GM18511 (cell line): ENCODE results near the gene MYOCD.
"Not testable (repeated sequence)": the region's sequence is repeated elsewhere in the genome, so short reads cannot be mapped to it uniquely, and the experiment has no call there.

ENCODE experiments used
- ATAC-seq: cut with Tn5 transposase; IDR thresholded peaks from one replicate; pipeline ENCODE4 v1.9.1; 2021; ENCODE audit warnings: mild to moderate bottlenecking, moderate library complexity; ENCODE audit not compliant: unreplicated experiment

Gene MYOCD

GRCh38 chr17:12665263-12666210, at the start of gene MYOCD:
MYOCD (plus strand) TSS chr17:12665890; CDS start chr17:12666189, 299 bp downstream.
- ATAC-seq, result no peak

- no peak for ATAC-seq
Observed at GRCh38 chr17:12616161-12616560, 49.5 kb upstream of the MYOCD start.

DNA sequence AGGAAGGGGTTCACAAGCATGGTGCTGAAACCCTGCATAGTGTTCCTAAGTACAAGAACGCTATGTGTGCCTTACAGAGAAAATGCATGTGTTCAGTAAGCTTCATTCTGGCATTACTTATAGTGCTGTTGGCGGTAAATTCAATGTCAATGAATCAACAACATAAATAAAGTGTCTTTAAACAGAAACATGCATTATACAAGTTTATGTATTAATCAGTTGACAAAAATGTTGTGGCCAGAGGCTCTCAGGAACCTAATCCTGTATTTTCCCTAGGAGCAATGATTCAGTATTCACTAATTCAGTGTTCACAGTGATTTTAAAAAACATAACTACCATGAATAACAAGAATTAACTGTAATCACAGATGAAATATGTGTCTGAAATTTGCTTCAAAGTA, 47.1 kb upstream of the MYOCD start:
- no peak for ATAC-seq

GRCh38 chr17:12619459-12620199, 46.1 kb upstream of the MYOCD start:
- ATAC-seq, result no peak

DNA sequence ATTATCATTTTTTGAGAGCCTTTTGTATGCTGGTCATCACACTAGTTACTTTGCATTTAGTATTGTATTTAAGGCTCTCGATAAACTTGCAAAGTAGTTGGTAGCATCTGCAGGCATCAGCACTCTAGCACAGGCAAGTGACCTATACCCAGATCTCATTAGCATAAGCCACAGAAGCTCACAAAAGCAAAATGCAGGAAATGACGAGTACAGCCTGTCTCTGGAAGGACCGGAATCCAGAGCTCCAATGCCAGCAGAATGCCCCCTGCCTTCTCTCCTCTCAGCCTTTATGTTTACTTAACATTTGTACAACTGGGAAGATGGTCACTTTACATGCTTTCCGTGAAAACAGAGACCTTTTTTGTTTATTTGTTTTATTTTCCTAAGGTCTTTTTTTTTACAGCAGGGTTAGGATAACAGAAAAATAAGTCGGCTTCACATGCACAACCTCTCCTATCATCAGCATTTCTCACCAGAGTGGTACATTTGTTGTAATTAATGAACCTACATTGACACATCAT, 45.4 kb upstream of the MYOCD start:
- no peak for ATAC-seq

DNA sequence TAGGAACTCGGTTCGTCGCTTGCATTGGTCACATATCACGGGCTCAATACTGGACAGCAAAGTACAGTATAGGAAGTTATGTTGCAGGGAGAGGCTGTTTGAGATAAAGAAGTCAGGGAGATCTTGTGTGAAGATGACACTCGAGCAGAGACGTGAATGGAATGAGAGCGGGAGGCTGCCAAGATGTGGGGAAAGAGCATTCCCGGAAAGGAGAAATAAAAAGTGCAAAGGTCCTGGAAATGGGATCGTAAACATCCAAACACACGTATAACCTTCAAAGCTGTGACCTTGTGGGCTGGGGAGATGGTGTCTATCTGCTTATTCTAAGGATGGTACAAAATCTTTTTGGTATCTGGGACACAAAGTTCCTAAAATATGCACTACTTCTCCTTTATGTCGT, 43.0 kb upstream of the MYOCD start:
- ATAC-seq, result no peak

- ATAC-seq, result no peak
Observed at GRCh38 chr17:12623220-12623848, 42.4 kb upstream of the MYOCD start.

GRCh38 chr17:12624211-12624610, 41.5 kb upstream of the MYOCD start:
- no peak for ATAC-seq

- no peak for ATAC-seq
Observed at GRCh38 chr17:12625092-12625491, 40.6 kb upstream of the MYOCD start.

GRCh38 chr17:12627177-12627629, 38.5 kb upstream of the MYOCD start:
- no peak for ATAC-seq

- ATAC-seq, result no peak
Observed at GRCh38 chr17:12627781-12628451, 37.8 kb upstream of the MYOCD start.

GRCh38 chr17:12631076-12631475, 34.6 kb upstream of the MYOCD start:
- no peak for ATAC-seq

DNA sequence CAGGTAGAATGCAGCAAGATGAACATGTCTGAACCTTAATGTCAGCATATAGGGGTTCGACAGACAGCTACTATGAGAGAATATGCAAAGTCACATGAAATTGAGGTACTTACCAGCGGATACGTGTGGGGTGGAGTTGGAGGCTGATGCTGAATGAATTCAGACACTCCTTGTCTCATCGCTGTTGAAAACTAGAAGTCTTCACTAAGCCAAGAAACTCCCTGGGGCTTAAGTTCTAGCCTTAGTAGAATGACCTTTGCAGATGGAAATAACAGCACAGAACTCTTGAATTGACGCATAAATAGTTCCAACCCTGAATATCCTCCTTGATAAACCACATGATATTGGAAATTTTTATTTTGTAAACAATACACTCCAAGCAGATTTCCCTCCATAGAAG, 32.9 kb upstream of the MYOCD start:
- no peak for ATAC-seq

GRCh38 chr17:12634789-12635414, 30.8 kb upstream of the MYOCD start:
- ATAC-seq, result no peak

- ATAC-seq, result not testable (repeated sequence)
Observed at GRCh38 chr17:12635996-12636395, 29.7 kb upstream of the MYOCD start.

GRCh38 chr17:12637015-12637414, 28.7 kb upstream of the MYOCD start:
- no peak for ATAC-seq

- no peak for ATAC-seq
Observed at GRCh38 chr17:12637745-12638651, 27.7 kb upstream of the MYOCD start.

DNA sequence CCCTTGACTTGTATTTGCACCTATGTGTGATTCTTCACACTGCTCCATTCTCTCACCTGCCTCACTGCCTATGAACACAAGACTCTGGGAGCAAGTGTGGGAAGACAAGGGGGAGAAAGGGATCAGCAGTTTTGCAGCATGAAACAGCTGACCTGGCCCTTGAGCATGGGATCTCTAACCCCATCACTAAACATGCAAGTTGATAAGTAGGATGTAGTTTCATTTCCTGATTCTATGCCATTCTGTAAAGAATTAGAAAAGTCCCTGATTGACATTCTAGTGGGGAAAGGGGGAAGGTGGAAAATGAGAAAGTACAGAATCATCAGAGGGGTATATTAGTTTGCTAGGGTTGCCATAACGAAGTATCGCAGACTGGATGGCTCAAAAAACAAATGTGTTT, 25.3 kb upstream of the MYOCD start:
- no peak for ATAC-seq

DNA sequence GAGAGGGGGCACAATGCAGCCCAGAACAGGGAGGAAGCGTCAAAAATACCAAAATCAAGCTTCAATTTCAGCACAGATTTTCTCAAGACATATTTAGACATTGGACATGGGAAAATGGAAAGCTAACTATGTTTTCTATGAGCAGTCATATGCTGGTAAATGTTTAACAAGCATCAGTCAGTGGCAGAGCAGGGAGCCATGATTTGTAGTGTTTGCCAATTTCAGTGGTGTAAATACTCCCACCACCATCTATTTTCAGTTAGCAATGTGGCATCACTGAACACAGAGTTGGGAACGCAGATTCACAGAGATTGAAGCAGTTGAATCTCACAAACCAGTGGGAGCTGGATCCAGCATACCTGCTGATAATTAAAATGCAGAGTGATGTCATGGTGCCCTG, 24.6 kb upstream of the MYOCD start:
- no peak for ATAC-seq
